ENCODE measurements around the gene MOB1A.
A peak's percentile ranks its signal among the peaks of the same experiment; 100 is the strongest.
"Not testable (repeated sequence)": the region's sequence is repeated elsewhere in the genome, so short reads cannot be mapped to it uniquely, and the experiment has no call there.

The MOB1A gene

DNA sequence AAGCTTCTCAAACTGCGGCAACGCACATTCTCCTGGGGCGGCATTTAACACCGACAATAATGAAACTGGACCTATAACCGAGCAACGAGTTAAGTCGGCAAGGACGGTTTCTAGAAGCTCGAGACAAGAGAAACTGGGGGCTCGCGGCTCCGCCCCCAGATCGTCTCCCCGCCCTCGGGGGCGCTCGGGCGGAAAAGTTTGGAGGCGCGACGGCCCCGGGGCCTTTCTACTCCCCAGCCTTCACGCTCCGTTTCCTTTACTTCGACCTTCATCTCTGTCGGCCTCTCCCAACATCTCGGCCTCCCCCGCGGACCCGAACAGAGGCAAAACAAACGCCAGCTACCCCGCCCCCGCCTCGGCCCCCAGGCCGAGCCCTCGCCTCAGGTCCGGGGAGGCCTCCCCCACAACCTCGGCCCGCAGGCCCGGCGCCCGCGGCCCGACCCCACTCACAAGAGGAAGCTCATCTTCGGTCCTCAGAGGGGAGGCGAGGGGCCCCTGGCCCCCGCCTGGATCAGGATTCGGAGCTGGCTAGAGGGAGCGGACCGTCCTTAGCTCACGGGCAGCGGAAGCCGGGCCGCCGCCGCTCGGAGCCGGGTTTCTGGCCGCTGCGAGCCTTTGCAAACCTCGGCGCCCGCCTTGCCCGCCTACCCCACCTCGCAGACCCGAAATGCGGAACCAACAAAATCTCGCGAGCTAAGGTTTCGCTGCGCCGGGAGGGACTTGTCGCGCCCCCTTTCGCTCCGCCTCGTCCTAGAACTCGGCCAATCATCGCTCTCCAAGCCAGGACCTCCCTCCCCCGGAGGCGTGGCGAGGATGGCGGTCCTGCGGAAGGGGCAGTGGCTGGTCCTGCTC lies at the start of gene MOB1A:
Gene MOB1A, minus strand, starts transcription at position 669 of the 852 bp plus-strand sequence. Its CDS starts 205 bp downstream, at position 464.
- peak; percentile 82 for DNase-seq

DNA sequence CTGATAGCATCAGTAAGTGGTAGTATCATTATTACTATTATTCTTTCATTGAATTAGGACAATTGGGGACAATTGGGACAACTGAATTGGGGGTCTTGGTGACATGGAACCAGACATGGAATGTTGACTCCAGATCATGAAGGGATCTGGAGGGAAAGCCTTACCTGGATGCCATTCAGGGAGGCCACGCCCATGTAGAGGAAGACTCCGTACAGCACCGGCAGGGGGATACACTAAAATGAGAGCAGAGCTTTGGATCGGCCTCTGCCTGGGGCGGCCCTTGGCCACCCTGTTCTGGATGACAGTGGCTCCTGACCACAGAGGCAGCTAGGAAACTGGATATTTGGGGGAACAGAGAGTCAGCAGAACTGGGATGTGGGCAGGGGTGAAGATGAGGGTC lies 49.0 kb upstream of the MOB1A start:
- DNase-seq = no peak

DNA sequence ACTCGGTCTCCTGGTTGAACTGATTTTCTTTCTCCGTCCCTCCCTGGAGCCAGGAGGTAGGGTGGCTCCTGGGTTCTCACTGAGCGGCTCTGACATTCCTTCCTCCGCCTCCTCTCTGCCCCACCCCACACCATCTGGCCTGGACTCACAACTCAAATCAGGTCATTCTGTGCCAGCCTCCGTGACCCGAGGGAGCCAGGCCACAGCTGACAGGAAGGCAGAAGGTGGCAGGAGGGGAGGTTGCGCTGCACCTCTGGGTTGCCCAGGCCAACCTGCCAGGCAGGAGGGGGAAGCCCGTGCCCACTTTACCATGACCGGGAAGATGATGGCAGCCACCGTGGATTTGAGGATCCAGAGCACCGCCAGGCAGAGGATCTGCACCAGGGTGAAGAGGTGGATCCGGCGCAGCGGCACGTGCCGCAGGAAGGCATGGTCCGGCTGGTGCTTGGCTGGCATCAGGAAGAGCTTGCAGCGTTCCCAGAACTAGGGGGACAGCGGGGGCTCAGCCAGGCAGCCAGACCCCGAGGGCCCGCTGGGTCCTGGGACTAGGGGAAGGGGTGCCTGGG lies 48.1 kb upstream of the MOB1A start:
- no peak for DNase-seq

DNA sequence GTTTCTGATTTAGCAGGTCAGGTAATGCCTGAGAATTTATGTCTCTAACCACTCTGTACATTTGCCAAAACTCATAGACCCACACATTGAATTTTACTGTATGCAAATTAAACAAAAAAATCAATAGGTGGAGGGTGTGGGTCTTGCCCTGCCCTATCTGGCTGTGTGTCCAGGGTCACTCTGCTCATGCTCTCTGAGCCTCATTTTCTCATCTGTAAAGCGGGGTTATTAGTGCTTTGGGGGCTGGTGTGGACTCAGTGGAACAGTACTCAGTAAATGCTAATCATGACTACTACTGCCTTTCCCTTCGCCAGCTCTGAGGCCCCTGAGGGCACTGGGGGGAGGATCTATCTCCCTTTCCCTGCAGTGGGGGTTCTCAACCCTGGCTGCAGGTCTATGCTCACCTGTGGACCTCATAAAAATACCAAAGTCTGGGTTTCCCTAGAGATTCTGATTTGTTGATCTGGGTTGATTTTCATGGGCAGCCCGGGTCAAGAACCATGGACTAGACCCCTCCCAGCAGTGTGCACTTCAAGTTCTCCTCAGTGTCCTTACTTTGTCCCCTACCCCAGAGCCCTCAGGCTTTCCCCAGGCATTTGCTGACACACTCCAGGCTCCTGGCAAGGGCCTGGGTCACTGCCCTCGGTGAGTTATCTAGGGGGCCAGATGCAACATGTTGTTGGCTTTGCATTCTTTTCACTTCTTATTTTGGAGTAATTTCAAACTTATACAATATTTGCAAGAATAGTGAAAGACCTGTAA lies 47.2 kb upstream of the MOB1A start:
- DNase-seq = no peak

DNA sequence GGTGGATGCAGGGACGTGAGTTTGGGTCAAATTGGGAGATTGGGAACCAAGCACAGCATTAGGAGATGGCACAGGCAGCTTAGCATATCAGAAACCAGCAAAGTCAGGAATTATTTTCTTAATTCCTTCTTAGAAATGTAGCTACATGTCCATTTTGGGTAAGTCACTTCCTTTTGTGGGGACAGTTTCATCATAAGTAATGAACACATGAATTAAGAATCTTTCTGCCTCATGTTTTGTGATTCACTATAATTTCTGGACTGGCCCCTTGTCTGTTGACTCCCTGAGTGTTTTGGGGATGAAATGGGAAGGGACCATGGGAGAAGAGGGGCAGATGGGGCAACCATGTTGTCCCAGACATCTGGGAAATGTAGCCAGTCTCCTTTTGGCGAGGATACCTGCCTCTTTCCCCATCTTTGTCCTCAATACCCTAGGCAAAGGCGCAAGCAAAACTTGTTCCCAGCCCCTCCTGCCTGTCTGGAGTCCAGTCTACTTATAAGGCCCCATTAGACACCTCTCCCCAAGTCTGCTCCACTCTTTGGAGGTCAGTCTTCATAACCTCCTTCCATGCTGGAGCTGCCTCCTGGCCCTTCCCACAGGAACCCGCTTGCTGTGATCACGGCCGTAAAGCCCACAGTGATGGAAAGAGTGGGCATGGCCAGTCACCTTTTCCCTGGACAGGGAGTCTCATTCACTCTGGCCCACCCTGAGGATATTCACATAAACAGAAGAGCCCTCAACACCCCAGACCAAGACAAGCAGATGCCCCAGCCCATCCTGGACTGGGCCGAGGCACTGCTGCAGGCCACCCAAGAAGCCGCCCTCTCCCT lies 45.5 kb upstream of the MOB1A start:
- DNase-seq = no peak

DNA sequence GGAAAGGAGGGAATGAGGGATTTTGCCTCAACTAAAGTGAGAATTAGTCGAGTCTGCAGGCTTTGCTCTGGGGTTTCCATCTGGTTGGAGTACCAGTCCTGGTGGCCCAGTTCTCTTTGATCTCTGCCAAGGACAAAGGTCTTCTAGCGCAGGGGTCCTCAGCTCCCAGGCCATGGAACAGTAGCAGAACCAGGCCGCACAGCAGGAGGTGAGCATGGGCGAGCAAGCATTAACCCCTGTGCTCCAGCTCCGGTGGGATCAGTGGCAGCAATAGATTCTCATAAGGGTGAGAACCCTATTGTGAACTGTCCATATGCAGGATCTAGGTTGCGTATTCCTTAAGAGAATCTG lies 43.6 kb upstream of the MOB1A start:
- no peak for DNase-seq

DNA sequence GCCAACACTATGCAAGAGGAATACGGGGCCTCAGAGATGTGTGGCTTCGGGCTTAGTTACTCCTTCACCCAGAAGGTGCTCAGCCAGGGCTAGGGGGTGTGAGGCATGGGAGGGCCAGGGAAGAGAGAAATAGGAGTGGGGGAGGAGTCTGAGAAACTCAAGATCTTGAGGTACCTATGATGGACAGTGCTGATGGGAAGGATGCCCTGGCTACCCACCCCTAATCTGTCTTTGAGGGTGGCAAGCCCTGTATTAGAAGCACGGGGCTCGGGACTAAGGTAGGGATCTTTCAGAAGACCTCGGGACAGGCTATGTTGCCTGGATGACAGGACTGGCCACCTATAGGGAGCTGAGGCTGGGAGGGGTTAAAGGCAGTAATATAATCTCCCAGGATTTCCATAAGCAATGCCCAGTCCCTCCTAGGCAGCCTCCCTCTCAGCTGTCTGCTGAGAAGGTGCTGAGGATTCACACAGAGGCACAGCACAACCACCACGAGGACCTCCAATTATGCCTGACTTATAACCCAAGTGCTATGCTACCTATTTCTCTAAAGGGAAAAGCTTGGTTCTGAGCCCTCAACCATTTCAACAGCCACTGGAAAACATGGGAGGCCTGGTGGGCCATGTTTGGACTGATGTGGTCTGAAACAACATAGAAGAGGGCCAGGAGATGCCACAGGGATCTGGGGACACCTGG lies 43.1 kb upstream of the MOB1A start:
- DNase-seq = no peak

DNA sequence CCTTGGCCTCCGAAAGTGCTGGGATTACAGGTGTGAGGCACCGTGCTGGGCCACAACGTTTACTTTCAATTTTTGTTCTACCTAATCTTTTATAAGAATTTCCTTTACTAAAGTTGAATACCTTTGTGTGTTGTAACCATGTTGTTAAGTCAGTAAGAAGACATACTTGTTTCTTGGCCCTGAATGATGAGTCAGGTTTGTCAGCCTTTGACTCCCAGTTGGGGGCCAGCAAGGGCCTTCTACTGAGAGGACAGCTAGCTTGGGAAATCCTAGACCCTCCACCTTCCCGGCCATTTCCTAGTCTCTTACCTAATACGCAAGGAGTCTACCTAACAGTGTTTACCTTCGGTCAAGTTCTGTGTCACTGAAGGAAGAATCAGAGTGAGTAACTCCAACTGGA lies 42.4 kb upstream of the MOB1A start:
- DNase-seq = no peak

DNA sequence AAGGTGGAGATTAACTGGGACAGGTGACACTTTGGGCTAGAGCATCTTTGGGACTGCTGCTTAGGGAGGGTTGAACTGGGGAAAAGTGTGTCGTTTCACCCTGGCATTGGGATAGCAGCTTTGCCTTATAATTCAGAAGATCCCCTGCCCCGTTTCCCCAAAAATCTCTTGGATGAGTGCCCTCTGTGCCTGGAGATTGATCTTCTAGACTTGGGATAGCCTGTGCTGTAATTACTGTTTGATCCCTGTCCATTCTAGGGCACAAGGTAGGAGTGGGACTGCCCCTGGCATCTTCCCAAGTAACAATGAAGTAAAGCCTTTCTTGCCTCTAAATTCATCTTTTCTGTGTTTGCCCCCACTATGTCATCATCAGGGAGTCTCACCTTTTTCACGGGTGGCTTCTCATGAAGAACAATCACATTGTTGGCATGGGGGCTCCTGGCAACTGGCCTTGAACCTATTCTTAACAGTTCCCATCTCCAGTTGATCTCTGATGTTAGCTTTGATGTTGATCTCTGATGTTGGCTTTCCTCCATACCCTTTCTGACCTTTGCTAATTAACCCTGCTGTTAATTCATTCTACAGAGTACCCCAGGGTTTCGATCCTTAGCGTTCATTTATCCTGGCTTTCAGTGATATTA lies 41.3 kb upstream of the MOB1A start:
- no peak for DNase-seq

DNA sequence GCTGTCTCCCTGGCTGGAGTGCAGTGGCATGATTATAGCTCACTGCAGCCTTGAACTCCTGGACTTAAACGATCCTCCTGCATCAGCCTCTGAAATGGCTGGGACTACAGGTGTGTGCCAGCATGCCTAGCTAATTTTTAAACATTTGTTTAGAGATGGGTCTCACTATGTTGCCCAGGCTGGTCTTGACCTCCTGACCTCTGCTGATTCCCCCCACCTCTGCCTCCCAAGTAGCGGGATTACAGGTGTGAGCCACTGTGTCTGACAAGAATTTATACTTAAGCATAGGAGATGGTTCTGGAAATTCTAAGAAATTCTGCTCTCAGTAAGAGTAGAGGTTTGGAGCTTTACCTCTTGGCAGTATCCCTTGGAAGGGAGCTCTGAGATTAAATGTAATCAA lies 38.0 kb upstream of the MOB1A start:
- DNase-seq = no peak

DNA sequence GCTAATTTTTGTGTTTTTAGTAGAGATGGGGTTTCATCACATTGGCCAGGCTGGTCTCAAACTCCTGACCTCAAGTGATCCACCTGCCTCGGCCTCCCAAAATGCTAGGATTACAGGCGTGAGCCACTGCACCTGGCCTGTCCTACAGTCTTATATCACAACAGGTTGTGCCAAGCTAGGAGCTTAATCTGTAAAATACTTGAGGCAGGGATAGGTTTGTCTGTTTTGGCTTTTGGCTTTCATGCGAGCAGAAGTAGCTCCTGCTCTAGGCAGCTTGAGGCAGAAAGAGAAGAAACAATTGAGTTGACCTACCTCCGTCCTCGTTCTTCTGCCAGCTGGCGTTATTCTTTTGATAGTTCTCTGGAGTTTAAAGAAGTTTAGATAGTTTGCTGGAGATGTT lies 37.1 kb upstream of the MOB1A start:
- DNase-seq = not testable (repeated sequence)

DNA sequence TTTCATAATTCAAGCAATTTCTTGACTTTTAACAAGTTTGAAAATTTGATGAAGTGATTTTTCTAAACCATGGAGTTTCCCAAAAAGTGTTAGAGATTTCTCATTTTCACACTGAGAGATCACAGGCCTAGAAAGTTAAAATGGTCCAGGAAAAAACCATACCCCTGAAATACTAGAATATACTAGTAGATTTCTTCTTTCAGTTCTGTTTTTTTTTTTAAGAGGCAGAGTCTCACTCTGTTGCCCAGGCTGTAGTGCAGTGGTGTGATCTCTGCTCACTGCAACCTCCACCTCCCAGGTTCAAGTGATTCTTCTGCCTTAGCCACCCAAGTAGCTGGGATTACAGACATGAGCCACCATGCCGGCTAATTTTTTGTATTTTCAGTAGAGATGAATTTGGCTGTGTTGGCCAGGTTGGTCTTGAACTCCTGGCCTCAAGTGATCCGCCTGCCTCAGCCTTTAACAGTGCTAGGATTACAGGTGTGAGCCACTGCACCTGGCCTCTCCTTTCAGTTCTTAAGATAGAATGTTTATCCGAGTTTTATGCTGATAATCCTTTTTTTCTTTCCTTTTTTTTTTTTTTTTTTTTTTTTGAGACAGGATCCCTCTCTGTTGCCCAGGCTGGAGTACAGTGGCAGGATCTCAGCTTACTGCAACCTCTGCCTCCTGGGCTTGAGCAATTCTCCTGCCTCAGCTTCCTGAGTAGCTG lies 34.2 kb upstream of the MOB1A start:
- no peak for DNase-seq

DNA sequence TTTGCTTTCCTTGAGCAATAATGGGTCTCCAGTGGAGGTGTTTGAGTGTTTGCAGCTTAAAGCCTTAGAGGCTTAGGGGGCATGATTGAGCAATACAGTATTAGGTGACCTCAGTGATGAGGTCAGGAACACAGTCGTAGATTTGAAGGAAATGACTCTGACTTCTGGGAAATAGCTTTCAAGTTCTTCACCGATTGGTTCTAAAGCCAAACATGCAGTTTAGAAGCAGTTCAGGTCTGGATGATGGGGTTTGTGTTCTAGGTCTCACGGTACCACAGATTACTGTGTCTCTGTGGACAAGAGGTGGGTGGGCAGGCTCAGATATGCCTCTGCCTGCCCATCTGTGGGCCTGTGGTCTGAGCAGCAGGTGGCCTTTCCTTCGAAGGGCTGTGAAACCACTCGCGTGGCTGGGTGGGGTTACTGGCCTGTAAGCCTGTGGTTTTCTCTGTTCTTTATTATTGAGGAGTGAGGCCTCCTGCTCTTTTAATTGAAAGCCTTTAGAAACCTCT lies 27.6 kb upstream of the MOB1A start:
- no peak for DNase-seq

DNA sequence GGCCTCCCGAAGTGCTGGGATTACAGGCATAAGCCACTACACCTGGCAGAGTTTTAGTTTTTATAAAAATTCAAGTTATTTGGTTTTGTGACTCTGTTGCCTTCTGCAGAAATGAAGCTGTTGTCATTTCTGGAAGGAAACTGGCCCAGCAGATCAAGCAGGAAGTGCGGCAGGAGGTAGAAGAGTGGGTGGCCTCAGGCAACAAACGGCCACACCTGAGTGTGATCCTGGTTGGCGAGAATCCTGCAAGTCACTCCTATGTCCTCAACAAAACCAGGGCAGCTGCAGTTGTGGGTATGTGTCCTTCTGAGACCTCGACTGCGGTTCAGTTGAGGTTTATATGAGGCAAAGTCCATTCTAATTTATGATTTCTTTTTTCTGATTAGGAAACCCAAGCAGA lies 26.9 kb upstream of the MOB1A start:
- no peak for DNase-seq

DNA sequence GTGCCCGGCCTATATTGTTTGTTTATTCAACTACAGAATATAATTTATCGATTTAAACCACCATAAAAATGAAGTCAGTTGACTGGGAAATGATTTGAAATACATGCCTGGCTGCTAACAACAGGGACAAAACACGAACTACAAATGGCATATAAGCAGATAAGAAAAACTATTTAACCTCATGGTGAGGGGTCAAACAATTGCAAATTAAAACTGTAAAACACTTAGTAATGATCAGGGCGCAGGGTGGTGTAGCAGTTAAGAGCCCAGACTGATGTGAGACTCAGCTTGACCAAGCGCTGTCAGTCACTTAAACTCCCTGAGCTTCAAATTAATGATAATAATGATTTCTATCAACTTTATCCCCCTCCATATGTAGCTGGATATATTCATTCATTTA lies 26.4 kb upstream of the MOB1A start:
- no peak for DNase-seq

DNA sequence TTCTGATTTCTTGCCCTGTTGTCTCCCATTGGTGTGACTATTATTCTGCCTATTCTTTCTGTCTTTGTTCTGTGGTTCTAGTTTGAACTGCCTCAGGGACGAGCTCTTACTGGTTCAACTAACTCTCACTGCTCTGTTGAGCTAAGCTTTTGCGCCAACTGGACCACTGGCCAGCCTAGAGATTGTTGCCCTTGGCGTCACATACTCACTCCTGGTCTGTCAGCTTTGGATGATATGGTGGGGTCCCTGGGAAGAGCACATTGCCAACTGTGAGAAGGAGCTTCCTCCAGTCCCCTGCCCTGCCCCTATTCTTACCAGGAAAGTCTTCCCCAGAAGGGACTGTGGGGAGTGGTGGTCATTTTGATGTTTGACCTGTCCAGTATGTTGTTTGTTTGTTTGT lies 25.8 kb upstream of the MOB1A start:
- DNase-seq = no peak

DNA sequence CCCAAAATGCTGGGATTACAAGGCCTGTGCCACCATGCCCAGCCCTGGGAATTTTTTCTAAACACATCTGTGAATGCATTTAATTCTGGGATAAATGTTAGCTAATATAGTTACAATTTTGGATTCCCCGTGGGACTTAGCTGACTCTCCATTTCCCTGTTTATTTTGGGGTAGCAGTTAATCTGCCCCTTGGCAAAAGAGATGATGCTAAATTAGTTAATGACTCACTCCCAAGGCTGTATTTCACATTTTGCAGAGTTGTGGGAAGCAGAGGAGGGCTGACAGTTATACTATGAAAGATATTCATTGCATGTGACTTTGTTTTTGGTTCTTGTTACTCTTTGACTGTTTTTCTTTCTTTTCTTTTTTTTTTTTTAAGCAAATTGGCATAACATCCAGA lies 22.9 kb upstream of the MOB1A start:
- DNase-seq = no peak

DNA sequence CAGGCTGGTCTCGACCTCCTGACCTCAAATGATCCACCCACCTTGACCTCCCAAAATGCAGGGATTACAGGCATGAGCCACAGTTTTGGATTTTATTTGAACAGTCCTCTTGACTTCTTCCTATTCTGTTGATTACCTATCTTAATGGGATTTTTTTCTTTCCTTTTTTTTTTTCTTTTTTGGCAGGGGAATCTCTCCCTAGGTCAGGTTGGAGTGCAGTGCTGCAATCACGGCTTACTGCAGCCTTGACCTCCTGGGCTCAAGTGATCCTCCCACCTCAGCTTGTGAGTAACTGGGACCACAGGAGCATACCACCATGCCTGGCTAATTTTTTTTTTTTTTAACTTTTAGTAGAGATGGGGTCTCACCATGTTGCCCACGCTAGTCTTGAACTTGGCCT lies 22.5 kb upstream of the MOB1A start:
- no peak for DNase-seq

DNA sequence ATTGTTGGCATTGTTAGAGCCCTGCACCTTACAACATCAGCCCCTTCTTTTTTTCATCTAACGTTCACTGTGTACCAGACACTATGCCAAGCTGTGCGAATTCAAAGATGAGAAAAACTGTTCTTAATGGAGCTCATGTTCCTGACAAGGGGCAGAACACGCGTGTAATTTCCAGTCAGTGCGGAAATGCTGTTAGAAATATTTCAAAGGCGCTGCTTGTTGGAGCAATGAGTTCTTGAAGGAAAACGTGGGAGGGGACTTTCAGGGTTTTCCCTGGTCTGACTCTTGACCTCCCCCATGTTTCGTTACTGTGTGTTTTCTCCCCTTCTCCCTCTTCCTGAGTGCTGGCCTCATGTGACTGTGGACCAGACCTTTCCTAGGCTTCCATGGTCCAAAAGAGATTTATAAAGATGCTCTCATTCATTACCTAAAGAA lies 21.2 kb upstream of the MOB1A start:
- DNase-seq = no peak

DNA sequence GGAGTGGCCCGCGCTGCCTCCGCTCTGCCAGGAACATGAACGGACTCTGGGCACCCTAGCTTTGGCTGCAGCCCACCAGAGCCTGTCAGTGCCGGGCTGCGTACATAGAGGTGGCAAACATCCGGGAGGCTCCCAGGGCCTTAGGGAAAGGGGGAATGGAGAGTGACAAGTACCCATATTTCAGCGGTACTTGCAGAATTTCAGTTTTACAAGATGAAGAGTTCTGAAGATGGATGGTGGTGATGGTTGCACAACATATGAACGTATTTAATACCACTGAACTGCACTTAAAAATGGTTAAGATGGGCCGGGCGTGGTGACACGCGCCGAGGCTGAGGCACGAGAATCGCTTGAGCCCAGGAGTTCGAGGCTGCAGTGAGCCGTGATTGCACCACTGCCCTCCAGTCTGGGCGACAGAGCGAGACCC lies 20.6 kb upstream of the MOB1A start:
- DNase-seq = no peak

All from NCI-H187 treated with DMSO at 0.1 percent for 48 hours (cell line).